ENCODE data around the gene ARHGAP32.

Gene ARHGAP32

GRCh38 chr11:128948583-128948982 lies 243.5 kb downstream of the ARHGAP32 start:
- DNase-seq: no peak

- DNase-seq: no peak
Measured at GRCh38 chr11:128947773-128948172, 244.4 kb downstream of the ARHGAP32 start.

GRCh38 chr11:128946648-128947047 lies 245.5 kb downstream of the ARHGAP32 start:
- DNase-seq: no peak

GRCh38 chr11:128943428-128943976 lies 248.6 kb downstream of the ARHGAP32 start:
- no peak for DNase-seq

GRCh38 chr11:128942817-128943427 lies 249.2 kb downstream of the ARHGAP32 start, which contains the start of gene TP53AIP1:
TP53AIP1 (minus strand) TSS chr11:128942871; CDS start chr11:128937818, 5,053 bp downstream.
- no peak for DNase-seq

GRCh38 chr11:128942272-128942612 lies 249.9 kb downstream of the ARHGAP32 start:
- DNase-seq: no peak

- DNase-seq: no peak
Measured at GRCh38 chr11:128941573-128942271, 250.4 kb downstream of the ARHGAP32 start.

- DNase-seq: no peak
Measured at GRCh38 chr11:128941110-128941509, 251.0 kb downstream of the ARHGAP32 start.

- DNase-seq: no peak
Measured at GRCh38 chr11:128940603-128941002, 251.5 kb downstream of the ARHGAP32 start.

- DNase-seq: no peak
Measured at GRCh38 chr11:128940156-128940555, 252.0 kb downstream of the ARHGAP32 start.

- no peak for DNase-seq
Measured at GRCh38 chr11:128939591-128939990, 252.5 kb downstream of the ARHGAP32 start.

- DNase-seq: no peak
Measured at GRCh38 chr11:128938156-128938885, 253.8 kb downstream of the ARHGAP32 start.

GRCh38 chr11:128937480-128937879 lies 254.6 kb downstream of the ARHGAP32 start:
- DNase-seq: no peak

GRCh38 chr11:128936606-128937251 lies 255.4 kb downstream of the ARHGAP32 start:
- no peak for DNase-seq

- DNase-seq: no peak
Measured at GRCh38 chr11:128934926-128935325, 257.2 kb downstream of the ARHGAP32 start.

GRCh38 chr11:128934351-128934750 lies 257.8 kb downstream of the ARHGAP32 start:
- DNase-seq: no peak

GRCh38 chr11:128933481-128934178 lies 258.5 kb downstream of the ARHGAP32 start:
- DNase-seq: no peak

GRCh38 chr11:128931668-128932067 lies 260.5 kb downstream of the ARHGAP32 start:
- DNase-seq: no peak

GRCh38 chr11:128931066-128931465 lies 261.1 kb downstream of the ARHGAP32 start:
- DNase-seq: no peak

- no peak for DNase-seq
Measured at GRCh38 chr11:128929991-128930390, 262.1 kb downstream of the ARHGAP32 start.

GRCh38 chr11:128929468-128929867 lies 262.7 kb downstream of the ARHGAP32 start:
- no peak for DNase-seq

GRCh38 chr11:128928400-128928799 lies 263.7 kb downstream of the ARHGAP32 start:
- DNase-seq: peak; percentile 13

All from activated CD4-positive, alpha-beta T cell treated with anti-CD3 and anti-CD28 coated beads, Interleukin-10, Interleukin-2, amounts not matched to agents 100 ng/mL and 50 ng/mL, durations not matched to agents 16 hours and 8 hours (primary cell).